Measurements from ENCODE around the gene LZIC. TPM values are rescaled to one million over a fixed set of nuclear protein-coding genes. Genes with fewer than 3 reads are reported as not detected.

The LZIC gene
- total and polyA plus RNA-seq, 2 of the 8 experiments (the other 6 are each of a cell fraction or from before 2014, with no cell fraction given): 4.8 to 20.3 TPM

GRCh38 chr1:9882945-9883303 is 60.3 kb downstream of the LZIC start (continued):
- TF ChIP-seq EZH2 (IDR thresholded peaks at IDR 0.05; ENCODE audit: low read depth, low read length, severe bottlenecking) (no peak), SIX5 (IDR thresholded peaks at IDR 0.05; ENCODE audit: low read depth, low read length) (no peak), JUN (IDR thresholded peaks at IDR 0.05; ENCODE audit: low read depth, low read length) (no peak), SP4 (IDR thresholded peaks at IDR 0.05; ENCODE audit: low read length) (no peak), CEBPB (IDR thresholded peaks at IDR 0.05; ENCODE audit: low read depth, low read length) (no peak)
